Ishikawa (cell line): Measurements from ENCODE around the gene DUSP9.

ENCODE experiments used
- CEBPB ChIP-seq: IDR thresholded peaks from 2 replicates; pipeline ENCODE4 v1.6.1; 2012
- CREB1 ChIP-seq: IDR thresholded peaks from 2 replicates; pipeline ENCODE4 v1.6.1; 2012; ENCODE audit warnings: low read depth
- EP300 ChIP-seq: IDR thresholded peaks from 2 replicates; pipeline ENCODE4 v1.6.1; 2012; ENCODE audit warnings: borderline replicate concordance
- FOXM1 ChIP-seq: IDR thresholded peaks from 2 replicates; pipeline ENCODE4 v1.6.1; 2012; ENCODE audit warnings: low read depth, borderline replicate concordance
- MAX ChIP-seq: IDR thresholded peaks from 2 replicates; pipeline ENCODE4 v1.6.1; 2012
- RAD21 ChIP-seq: IDR thresholded peaks from 2 replicates; pipeline ENCODE4 v1.6.1; 2012; ENCODE audit warnings: low read depth
- TCF12 ChIP-seq: IDR thresholded peaks from 2 replicates; pipeline ENCODE4 v1.6.1; 2012; ENCODE audit warnings: low read depth
- TEAD4 ChIP-seq: IDR thresholded peaks from 2 replicates; pipeline ENCODE4 v1.6.1; 2012
- USF1 ChIP-seq: IDR thresholded peaks from 2 replicates; pipeline ENCODE4 v1.6.1; 2012
- YY1 ChIP-seq: IDR thresholded peaks from 2 replicates; pipeline ENCODE4 v1.6.1; 2012; ENCODE audit warnings: low read depth
- TF ChIP-seq, protein P1 (sequence below): IDR thresholded peaks from 2 replicates; pipeline ENCODE4 v1.6.1; 2012; ENCODE audit warnings: low read depth, mild to moderate bottlenecking

DNA sequence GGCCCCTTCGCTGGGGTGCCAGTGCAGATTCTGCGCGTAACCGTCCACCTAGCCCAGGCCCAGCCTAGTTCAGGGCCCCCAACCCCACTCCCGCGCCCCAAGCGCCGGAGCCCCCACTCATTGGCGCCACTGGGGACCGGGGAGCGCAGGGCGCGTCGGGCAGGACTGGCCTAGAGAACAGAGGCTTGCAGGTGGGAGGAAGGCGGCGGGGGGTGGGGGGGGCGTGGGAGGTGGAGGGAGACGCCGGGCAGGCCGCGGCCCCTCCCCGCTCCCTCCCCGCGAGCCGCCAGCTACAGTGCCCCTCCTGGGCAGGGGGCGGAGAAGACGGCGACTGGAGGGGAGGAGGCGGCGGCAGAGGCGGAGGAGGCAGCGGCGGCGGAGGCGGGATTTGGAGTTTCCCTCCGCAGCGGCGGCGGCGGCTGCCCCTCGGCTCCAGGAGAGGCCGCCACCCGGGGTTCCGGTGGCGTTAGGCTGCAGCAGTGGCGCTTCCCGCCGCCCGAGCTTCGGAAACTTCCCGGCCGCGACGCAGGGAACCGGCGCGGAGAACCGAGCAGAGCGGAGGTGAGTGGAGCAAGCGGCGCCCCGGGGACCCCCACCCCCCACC, 4.8 kb upstream of the DUSP9 start:
- TF ChIP-seq CREB1 (no peak), FOXM1 (no peak), EP300 (no peak), RAD21 (no peak), YY1 (no peak), MAX (no peak), TEAD4 (no peak), USF1 (no peak), TCF12 (no peak), CEBPB (no peak)
- TF ChIP-seq, protein P1, sequence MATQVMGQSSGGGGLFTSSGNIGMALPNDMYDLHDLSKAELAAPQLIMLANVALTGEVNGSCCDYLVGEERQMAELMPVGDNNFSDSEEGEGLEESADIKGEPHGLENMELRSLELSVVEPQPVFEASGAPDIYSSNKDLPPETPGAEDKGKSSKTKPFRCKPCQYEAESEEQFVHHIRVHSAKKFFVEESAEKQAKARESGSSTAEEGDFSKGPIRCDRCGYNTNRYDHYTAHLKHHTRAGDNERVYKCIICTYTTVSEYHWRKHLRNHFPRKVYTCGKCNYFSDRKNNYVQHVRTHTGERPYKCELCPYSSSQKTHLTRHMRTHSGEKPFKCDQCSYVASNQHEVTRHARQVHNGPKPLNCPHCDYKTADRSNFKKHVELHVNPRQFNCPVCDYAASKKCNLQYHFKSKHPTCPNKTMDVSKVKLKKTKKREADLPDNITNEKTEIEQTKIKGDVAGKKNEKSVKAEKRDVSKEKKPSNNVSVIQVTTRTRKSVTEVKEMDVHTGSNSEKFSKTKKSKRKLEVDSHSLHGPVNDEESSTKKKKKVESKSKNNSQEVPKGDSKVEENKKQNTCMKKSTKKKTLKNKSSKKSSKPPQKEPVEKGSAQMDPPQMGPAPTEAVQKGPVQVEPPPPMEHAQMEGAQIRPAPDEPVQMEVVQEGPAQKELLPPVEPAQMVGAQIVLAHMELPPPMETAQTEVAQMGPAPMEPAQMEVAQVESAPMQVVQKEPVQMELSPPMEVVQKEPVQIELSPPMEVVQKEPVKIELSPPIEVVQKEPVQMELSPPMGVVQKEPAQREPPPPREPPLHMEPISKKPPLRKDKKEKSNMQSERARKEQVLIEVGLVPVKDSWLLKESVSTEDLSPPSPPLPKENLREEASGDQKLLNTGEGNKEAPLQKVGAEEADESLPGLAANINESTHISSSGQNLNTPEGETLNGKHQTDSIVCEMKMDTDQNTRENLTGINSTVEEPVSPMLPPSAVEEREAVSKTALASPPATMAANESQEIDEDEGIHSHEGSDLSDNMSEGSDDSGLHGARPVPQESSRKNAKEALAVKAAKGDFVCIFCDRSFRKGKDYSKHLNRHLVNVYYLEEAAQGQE: no peak
